Measurements from ENCODE around the gene FAM120A. TPM values are rescaled to one million over a fixed set of nuclear protein-coding genes. Genes with fewer than 3 reads are reported as not detected.

Gene FAM120A
- total RNA-seq, 1 experiment from 2014 or later: 80.2 TPM

GRCh38 chr9:93458712-93459111 lies 7.2 kb downstream of the FAM120A start:
- Histone ChIP-seq H3K36me3 (peaks cover 11% of the 10 kb centered on the region), H3K4me1 (peaks cover 10% of the 10 kb centered on the region; the same call in 1 of the 2 replicates), H3K27me3 (no peaks in the 10 kb centered on the region), H3K4me3 (no peak overlapping the region), H3K27ac (no peak overlapping the region), H3K9me3 (replicated peaks) (no peaks in the 10 kb centered on the region)
- no peak for DNase-seq

- Histone ChIP-seq H3K27ac (no peak overlapping the region), H3K36me3 (peaks cover 11% of the 10 kb centered on the region), H3K9me3 (replicated peaks) (no peaks in the 10 kb centered on the region), H3K4me3 (no peak overlapping the region), H3K4me1 (peaks cover 9% of the 10 kb centered on the region; the same call in 1 of the 2 replicates), H3K27me3 (no peaks in the 10 kb centered on the region)
- peak; percentile 32 to 55 for DNase-seq
These were observed 8.0 kb downstream of the FAM120A start for GRCh38 chr9:93459432-93459847.

GRCh38 chr9:93460689-93461413 lies 9.4 kb downstream of the FAM120A start:
- Histone ChIP-seq H3K4me3 (no peak overlapping the region), H3K4me1 (peaks cover 8% of the 10 kb centered on the region; the same call in 1 of the 2 replicates), H3K27me3 (no peaks in the 10 kb centered on the region), H3K36me3 (peaks cover 11% of the 10 kb centered on the region), H3K27ac (no peak overlapping the region), H3K9me3 (replicated peaks) (no peaks in the 10 kb centered on the region)
- DNase-seq: no peak

- no peak overlapping the region for H3K27ac ChIP-seq
- no peaks in the 10 kb centered on the region for H3K27me3 ChIP-seq
- peaks cover 11% of the 10 kb centered on the region for H3K36me3 ChIP-seq
- peaks cover 8% of the 10 kb centered on the region; the same call in 1 of the 2 replicates for H3K4me1 ChIP-seq
- no peak overlapping the region for H3K4me3 ChIP-seq
- DNase-seq: no peak
- H3K9me3 ChIP-seq (replicated peaks): no peaks in the 10 kb centered on the region
These were observed 9.9 kb downstream of the FAM120A start for GRCh38 chr9:93461414-93461743.

GRCh38 chr9:93461821-93462220 lies 10.3 kb downstream of the FAM120A start:
- no peak for DNase-seq
- H3K27ac ChIP-seq: no peak overlapping the region
- H3K36me3 ChIP-seq: peaks cover 11% of the 10 kb centered on the region
- H3K4me3 ChIP-seq: no peak overlapping the region
- H3K9me3 ChIP-seq (replicated peaks): no peaks in the 10 kb centered on the region
- no peaks in the 10 kb centered on the region for H3K27me3 ChIP-seq
- peaks cover 8% of the 10 kb centered on the region; the same call in 1 of the 2 replicates for H3K4me1 ChIP-seq

GRCh38 chr9:93463638-93464248 lies 12.3 kb downstream of the FAM120A start:
- no peaks in the 10 kb centered on the region for H3K27me3 ChIP-seq
- no peaks in the 10 kb centered on the region for H3K9me3 ChIP-seq (replicated peaks)
- H3K4me3 ChIP-seq: no peak overlapping the region
- no peak overlapping the region for H3K27ac ChIP-seq
- DNase-seq: no peak
- peaks cover 7% of the 10 kb centered on the region for H3K36me3 ChIP-seq
- peaks cover 8% of the 10 kb centered on the region; the same call in 1 of the 2 replicates for H3K4me1 ChIP-seq

- no peaks in the 10 kb centered on the region for H3K9me3 ChIP-seq (replicated peaks)
- H3K27me3 ChIP-seq: no peaks in the 10 kb centered on the region
- no peak overlapping the region for H3K27ac ChIP-seq
These were observed 12.9 kb downstream of the FAM120A start for GRCh38 chr9:93464395-93464794.

GRCh38 chr9:93464876-93465275 lies 13.4 kb downstream of the FAM120A start:
- DNase-seq: no peak
- no peaks in the 10 kb centered on the region for H3K4me1 ChIP-seq
- no peaks in the 10 kb centered on the region for H3K9me3 ChIP-seq (replicated peaks)
- peaks cover 9% of the 10 kb centered on the region; the same call in 1 of the 2 replicates for H3K36me3 ChIP-seq
- no peak overlapping the region for H3K27ac ChIP-seq
- H3K4me3 ChIP-seq: no peak overlapping the region
- H3K27me3 ChIP-seq: no peaks in the 10 kb centered on the region

More at GRCh38 chr9:93464395-93464794, 12.9 kb downstream of the FAM120A start:
- no peak for DNase-seq
- Histone ChIP-seq H3K4me1 (peaks cover 2% of the 10 kb centered on the region; the same call in 1 of the 2 replicates), H3K36me3 (peaks cover 7% of the 10 kb centered on the region), H3K4me3 (no peak overlapping the region)

- Histone ChIP-seq H3K9me3 (replicated peaks) (no peaks in the 10 kb centered on the region), H3K27ac (no peak overlapping the region), H3K4me1 (no peaks in the 10 kb centered on the region), H3K27me3 (no peaks in the 10 kb centered on the region), H3K4me3 (no peak overlapping the region), H3K36me3 (0 out of 2 replicates have a peak, but pooled peaks cover 9% of the 10 kb centered on the region)
- DNase-seq: no peak
These were observed 14.4 kb downstream of the FAM120A start for GRCh38 chr9:93465855-93466254.

- H3K27ac ChIP-seq: no peak overlapping the region
- H3K4me3 ChIP-seq: no peak overlapping the region
- H3K27me3 ChIP-seq: no peaks in the 10 kb centered on the region
- H3K4me1 ChIP-seq: no peaks in the 10 kb centered on the region
- peaks cover 16% of the 10 kb centered on the region for H3K36me3 ChIP-seq
- DNase-seq: no peak
- no peaks in the 10 kb centered on the region for H3K9me3 ChIP-seq (replicated peaks)
These were observed 15.1 kb downstream of the FAM120A start for GRCh38 chr9:93466416-93467061.

GRCh38 chr9:93467062-93467416 lies 15.6 kb downstream of the FAM120A start:
- Histone ChIP-seq H3K4me1 (no peaks in the 10 kb centered on the region), H3K27me3 (no peaks in the 10 kb centered on the region), H3K9me3 (replicated peaks) (no peaks in the 10 kb centered on the region), H3K27ac (no peak overlapping the region), H3K36me3 (peaks cover 15% of the 10 kb centered on the region), H3K4me3 (no peak overlapping the region)
- no peak for DNase-seq

GRCh38 chr9:93467462-93467861 lies 16.0 kb downstream of the FAM120A start:
- no peak overlapping the region for H3K27ac ChIP-seq
- no peaks in the 10 kb centered on the region for H3K9me3 ChIP-seq (replicated peaks)
- no peaks in the 10 kb centered on the region for H3K27me3 ChIP-seq
- no peak for DNase-seq
- H3K4me1 ChIP-seq: no peaks in the 10 kb centered on the region
- H3K36me3 ChIP-seq: peaks cover 18% of the 10 kb centered on the region
- no peak overlapping the region for H3K4me3 ChIP-seq

- no peak overlapping the region for H3K4me3 ChIP-seq
- H3K9me3 ChIP-seq (replicated peaks): no peaks in the 10 kb centered on the region
- no peak for DNase-seq
- H3K27me3 ChIP-seq: no peaks in the 10 kb centered on the region
- no peak overlapping the region for H3K27ac ChIP-seq
- peaks cover 25% of the 10 kb centered on the region for H3K36me3 ChIP-seq
- no peaks in the 10 kb centered on the region for H3K4me1 ChIP-seq
These were observed 17.4 kb downstream of the FAM120A start for GRCh38 chr9:93468763-93469456.

GRCh38 chr9:93470391-93470790 lies 18.9 kb downstream of the FAM120A start:
- no peak overlapping the region for H3K27ac ChIP-seq
- H3K27me3 ChIP-seq: no peaks in the 10 kb centered on the region
- no peak overlapping the region for H3K4me3 ChIP-seq
- DNase-seq: no peak
- no peaks in the 10 kb centered on the region for H3K9me3 ChIP-seq (replicated peaks)
- peaks cover 30% of the 10 kb centered on the region for H3K36me3 ChIP-seq
- peaks cover 2% of the 10 kb centered on the region; the same call in 1 of the 2 replicates for H3K4me1 ChIP-seq

- no peak for DNase-seq
- no peak overlapping the region for H3K27ac ChIP-seq
- H3K27me3 ChIP-seq: no peaks in the 10 kb centered on the region
- no peak overlapping the region for H3K4me3 ChIP-seq
- peaks cover 10% of the 10 kb centered on the region for H3K4me1 ChIP-seq
- H3K36me3 ChIP-seq: peaks cover 31% of the 10 kb centered on the region
- no peaks in the 10 kb centered on the region for H3K9me3 ChIP-seq (replicated peaks)
These were observed 19.6 kb downstream of the FAM120A start for GRCh38 chr9:93471124-93471523.

Data from SJCRH30 (cell line).